ENCODE data around the gene VKORC1.

- TF ChIP-seq POLR2AphosphoS5 (IDR thresholded peaks at IDR 0.05; ENCODE audit: low read depth, low read length) (no peak), POLR2A (IDR thresholded peaks at IDR 0.05; ENCODE audit: low read depth, low read length) (no peak), TAF1 (IDR thresholded peaks at IDR 0.05; ENCODE audit: low read depth, low read length) (no peak), POU2F2 (IDR thresholded peaks at IDR 0.05; ENCODE audit: low read depth, low read length) (no peak)
Observed at GRCh38 chr16:31130336-31130891, 35.8 kb upstream of the VKORC1 start.
